CD4-positive, alpha-beta T cell treated with Interleukin-21 for 1 hour (primary cell): ENCODE data around the gene HHAT.

Experiments
- DNase-seq: peaks from one replicate; pipeline ENCODE4 v3.0.0-alpha.2; 2020

The HHAT gene

GRCh38 chr1:210361665-210362064 is 33.0 kb downstream of the HHAT start:
- no peak for DNase-seq

DNA sequence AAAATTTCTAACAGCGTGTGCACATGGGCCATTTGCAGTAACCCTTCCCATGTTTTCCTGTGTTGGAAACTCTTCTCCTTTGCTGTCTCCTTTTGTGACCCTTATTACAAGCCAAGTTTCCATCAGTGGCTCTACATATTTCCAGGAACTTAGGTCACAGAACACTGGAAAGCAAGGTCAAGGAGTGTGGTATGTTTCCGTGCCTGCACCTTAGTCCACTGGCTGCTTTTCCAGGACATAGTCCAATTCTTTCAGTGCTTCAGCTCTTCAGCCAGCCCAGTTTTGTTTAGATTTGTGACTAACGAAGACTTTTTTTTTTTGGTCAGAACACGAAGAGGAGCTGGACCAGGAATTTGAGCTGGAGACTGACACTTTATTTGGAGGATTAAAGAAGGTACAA is 33.8 kb downstream of the HHAT start:
- DNase-seq = no peak

DNA sequence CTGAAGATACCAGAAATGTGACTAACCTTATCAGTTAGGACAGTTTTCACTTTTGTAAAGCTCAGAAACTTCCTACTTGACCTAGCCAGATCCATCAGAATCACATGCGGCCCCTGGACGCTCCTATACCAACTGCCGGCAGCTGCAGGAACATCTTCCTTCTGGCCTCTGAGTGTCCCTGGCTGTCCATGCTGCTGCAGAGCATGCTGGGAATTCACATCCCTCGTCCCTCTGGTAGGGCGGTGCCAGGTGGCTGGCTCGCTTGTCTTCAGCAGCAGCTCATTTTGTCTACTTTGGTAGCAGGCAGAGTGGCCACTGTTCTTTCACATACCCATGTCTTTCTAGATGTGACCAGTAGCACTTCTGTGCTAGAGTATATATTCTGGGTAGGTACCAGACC is 34.4 kb downstream of the HHAT start:
- no peak for DNase-seq

DNA sequence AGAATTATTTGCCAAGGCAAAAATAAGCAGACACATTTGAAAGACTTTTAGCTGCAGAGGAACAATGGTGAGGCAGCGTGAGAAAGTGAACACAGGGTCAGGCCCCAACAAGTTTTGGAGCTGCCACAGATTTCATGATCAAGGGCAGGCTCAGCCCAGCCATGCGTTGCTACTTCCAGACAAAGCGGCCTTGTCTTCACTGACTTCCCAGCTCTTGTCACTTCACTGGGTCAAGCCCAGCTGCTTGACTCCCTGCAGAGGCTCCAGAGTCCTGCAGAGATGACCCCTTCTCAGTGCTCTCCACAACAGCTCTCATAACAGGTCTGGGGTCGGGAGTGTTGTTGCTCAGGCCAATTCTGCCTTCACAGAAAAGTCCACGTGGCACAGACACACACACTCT is 35.8 kb downstream of the HHAT start:
- no peak for DNase-seq

DNA sequence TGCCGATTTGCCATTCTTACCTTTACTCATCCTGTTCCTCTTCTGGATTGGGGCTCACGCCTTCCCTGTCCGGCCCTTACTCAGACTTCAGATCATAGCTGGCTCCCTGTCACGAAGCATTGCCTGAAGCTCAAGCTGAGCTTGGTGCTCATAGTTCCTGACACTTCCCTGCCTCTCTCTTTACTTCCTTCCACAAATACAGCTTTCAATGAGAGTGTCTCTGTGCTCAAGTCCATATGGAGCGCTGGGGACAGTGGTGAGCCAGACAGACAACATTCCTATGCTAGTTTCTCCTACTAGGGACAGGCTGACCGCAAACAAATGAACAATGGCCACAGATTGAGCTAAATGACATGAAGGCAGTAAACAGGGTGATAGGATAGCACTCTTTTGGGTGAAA is 38.1 kb downstream of the HHAT start:
- no peak for DNase-seq

DNA sequence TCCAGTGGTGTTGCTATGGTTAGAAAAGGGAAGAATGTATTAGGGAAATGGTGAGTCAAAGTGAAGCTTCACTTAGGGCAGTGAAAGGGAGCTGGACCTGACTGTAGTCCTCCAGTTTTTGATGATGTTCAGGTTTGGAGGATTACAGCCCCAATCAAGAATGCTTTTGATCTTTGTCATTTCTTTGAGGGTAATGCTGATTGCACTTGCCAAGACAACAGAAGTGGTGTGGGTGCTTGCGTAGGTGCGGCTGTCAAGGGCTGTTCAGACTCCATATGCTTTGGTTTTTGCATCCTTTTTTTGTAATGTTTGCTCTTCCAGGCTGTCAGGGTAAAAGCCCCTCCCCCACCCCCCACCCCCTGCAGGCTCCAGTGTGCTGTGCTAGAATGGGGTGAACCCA is 38.9 kb downstream of the HHAT start:
- DNase-seq = no peak

GRCh38 chr1:210369425-210369824 is 40.7 kb downstream of the HHAT start:
- no peak for DNase-seq

- DNase-seq = no peak
These were observed 43.2 kb downstream of the HHAT start for GRCh38 chr1:210371916-210372315.

GRCh38 chr1:210372491-210372890 is 43.8 kb downstream of the HHAT start:
- DNase-seq = no peak

DNA sequence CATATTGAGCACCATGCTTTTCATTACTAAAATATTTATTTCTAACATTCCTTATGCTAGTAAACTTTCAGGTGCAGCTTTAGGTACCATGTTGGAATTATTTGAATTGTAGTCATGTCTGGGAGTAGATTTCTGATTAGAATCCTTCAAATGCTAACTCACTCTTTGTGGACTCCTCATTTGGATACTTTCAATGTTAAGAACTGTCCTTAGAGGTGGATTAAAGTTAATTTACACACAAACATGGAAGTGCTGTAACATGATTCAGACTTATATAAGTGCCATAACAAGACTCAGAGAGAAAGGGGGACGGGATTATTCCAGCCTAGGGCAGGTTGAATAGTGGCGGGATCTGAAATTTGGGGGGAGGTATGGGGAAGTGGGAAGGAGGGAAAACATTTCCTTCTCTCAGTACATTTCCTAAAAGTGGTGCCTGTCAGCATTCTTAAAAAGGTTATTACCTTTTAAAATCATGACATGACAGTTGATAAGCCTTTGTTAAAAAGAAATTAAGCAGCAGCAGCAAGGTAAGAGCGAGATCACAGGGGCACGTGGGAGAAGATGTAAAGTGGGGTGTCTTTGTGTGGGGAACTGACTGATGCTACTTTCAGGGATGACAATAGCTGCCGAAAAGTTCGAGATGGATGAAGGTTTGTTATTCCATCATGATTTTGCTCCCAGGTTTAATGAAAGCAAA is 44.4 kb downstream of the HHAT start:
- DNase-seq = no peak

DNA sequence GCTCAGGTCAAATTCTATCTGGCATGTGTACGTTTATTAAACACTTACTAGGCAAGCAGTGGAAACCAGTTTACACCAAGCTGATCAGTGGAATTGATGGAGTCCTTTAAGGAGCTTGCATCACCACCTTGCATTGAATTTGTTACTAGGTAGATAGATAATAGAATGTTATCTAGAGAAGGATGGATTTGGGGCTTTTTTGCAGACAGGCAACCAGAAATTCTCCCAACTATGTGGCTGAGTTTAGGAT is 44.9 kb downstream of the HHAT start:
- no peak for DNase-seq

DNA sequence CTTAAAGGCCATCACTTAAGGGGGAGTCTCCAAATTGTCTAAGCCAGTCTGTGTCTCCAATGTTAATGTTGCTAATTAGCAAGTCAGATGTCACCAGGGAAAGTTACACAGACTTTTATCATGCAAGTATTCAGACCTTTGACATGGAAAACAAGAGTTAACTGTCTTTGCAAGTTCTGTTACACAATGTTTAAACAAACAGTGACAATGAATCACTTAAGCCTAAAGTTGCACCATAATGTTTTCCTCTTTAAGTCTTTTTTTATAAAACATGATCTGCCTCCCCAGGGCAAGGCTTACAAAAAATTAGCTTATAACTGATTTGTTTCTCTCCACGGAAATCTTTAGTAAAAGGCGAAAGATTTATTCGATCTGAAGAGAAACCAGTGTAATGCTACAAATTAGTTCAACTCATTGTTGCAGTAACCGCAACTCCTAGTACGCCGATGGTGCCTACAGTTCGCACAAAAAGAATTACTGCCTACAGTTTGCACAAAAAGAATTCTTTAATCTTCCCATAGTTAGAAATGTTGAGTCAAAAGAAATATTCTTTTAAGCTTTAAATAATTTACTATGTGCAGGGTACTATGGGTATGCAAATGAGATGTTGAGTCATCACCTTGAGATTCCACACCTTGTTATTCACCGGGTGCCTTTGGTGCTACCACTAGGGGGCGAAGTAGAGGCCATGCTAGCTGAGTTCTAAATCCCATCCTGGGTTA is 45.3 kb downstream of the HHAT start:
- DNase-seq = peak; percentile 79

GRCh38 chr1:210374600-210374953 is 45.9 kb downstream of the HHAT start:
- no peak for DNase-seq

DNA sequence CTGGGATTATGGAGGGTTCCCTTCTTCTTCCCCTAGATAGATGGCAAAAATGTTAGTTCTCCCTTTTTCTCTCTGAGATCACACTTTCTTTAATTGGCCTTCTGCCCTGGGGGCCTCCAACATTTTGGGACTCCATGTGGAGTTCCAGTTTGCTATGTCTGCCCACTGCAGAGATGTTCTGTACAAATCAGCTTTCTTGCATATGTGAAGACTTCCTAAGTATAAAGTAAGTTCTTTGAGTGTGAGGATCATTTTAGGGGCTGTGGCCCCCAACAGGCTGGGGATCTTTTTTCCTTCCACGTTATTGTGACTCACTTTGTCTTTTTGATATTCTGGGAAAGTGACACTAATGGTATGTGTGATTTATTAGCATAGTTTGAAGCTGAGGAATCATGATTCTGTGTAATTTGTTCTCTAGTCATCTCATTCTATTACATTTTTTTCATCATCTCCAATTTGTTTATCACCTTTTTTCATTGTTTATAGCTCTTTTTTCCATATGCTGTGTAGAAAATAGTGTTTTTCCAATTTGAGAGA is 48.2 kb downstream of the HHAT start:
- DNase-seq = no peak

DNA sequence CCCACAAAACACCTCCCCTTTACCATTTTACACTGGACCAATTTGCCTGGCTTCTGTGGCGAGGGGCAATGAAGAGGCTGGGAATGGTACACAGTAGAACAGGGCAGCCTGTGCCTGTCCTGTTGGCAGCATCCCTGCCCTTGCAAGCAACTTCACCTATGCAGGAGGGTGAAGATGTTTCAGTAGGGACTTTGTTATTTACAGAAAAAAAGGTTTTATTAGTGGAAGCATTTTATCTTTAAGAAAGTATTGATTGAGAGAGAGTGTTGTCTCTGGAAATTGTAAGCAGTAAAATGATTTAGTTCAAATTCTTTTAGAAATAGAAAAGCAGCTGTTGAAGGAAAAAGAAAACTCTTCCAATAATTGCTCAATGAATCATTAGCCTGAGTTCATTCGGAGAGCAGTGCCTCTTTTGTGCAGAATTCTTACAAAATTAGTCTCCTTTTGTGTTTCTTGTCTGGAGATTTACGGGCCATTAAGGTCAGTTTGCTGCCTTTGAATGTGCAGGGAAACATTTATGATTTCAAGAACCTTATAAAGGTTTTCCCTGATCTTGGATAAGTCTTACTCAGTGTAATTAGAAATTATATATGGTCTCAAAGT is 49.1 kb downstream of the HHAT start:
- no peak for DNase-seq

DNA sequence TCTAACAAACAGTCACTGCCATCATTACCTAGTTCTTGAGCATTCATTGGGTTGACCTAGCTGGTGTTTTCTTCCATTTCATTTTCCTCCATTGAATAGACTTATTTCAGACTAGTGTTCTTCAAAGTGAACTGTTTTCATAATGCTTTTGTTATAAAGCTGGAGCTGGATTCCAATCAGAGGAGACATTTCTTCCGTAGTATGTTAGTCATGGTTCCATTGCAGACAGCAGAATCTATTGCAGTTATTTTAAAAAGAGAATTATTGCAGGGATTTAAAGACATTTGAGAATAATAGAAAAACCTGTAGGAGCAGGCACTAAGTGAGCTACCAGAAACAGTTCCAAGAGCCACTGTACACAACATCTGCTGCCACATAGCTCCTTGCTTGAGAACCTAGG is 50.0 kb downstream of the HHAT start:
- no peak for DNase-seq

DNA sequence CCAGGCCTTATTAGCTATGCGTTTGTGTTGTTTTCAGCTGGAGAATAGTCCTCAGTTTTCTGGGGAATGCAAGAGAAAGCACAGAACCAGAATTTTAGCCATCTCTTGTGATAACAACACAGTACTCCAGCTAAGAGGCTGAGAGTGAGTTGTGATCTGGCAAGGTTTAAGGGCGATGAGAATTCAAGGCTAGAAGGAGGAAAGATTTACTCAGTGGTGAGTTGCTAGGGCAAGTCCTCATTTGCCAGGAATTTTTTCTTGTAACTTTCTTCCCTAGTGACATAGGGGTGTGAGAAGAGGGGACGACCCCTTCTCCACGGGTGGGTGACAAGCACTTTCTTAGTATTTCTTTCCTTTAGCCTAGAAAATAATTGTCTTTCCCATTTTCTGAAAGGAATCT is 53.2 kb downstream of the HHAT start:
- no peak for DNase-seq

GRCh38 chr1:210384625-210385024 is 55.9 kb downstream of the HHAT start:
- DNase-seq = no peak

GRCh38 chr1:210385228-210385627 is 56.5 kb downstream of the HHAT start:
- DNase-seq = no peak

- no peak for DNase-seq
These were observed 65.6 kb downstream of the HHAT start for GRCh38 chr1:210394281-210394821.

- DNase-seq = no peak
These were observed 67.8 kb downstream of the HHAT start for GRCh38 chr1:210396541-210396940.

DNA sequence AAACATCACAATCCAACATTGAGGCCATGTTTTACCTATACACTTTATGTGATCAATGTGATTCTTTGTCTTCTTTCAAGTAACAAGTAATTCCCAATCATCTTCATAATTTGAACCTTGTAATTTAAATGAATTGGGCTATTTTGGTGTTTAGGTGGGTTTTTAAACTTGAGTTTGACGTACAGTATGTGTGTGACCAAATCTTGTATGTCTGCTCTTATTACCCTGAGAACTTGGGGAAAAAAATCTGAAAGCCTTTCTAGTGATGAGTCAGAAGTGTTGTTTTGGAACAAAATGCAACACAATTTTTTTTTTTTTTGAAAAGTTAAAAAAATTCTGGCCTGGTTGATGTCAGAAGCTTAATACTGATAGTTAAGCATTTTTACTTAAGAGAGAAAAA is 68.5 kb downstream of the HHAT start:
- DNase-seq = no peak

GRCh38 chr1:210397681-210398080 is 69.0 kb downstream of the HHAT start:
- no peak for DNase-seq

DNA sequence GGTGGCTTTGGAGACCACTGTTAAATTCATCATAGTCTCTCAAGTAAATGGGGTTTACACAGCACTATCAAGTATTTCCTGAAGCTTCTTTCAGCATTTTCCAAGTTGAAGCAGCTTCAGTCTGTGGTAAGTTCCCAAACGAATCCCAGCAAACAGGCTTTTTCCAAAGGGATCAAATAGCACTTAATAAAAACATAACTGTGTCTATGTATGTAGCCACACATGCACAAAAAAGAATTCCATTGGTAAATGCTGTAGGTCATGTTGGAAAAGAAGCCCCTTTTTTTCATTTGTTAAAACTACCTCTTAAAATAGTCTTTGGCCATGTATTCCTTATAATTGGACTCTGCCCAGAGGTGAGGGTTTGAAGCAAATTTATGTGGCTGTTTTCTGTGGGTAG is 69.8 kb downstream of the HHAT start:
- no peak for DNase-seq
